ENCODE data around the gene AFF3. TPM values are rescaled to one million over a fixed set of nuclear protein-coding genes. Genes with fewer than 3 reads are reported as not detected.

The AFF3 gene
- total and polyA plus RNA-seq, 4 donors = 4.2 to 90.9 (median 14.6) TPM

- 83 to 86% methylated on average over 20 of the region's 20 CpGs for WGBS, 2 donors
- Histone ChIP-seq H3K9ac (ENCODE audit: insufficient read depth in 1 of 2, low read length in 2 of 2) (no peak overlapping the region), H3K9me3 (ENCODE audit: control insufficient read depth in 4 of 4, insufficient read depth in 3 of 4, low read length in 3 of 4) (no peaks in the 10 kb centered on the region), H3K4me1 (ENCODE audit: control insufficient read depth in 5 of 5, insufficient read depth in 5 of 5, low read length in 5 of 5) (peaks cover 0 to 10% (median 2%) of the 10 kb centered on the region in 5 donors), H3K27ac (ENCODE audit: low read depth in 1 of 2, low read length in 1 of 2) (no peak overlapping the region), H3K27me3 (ENCODE audit: control insufficient read depth in 3 of 3, insufficient read depth in 3 of 3, low read length in 2 of 3) (no peaks in the 10 kb centered on the region), H3K4me3 (no peak overlapping the region), H3K36me3 (ENCODE audit: control insufficient read depth in 4 of 4, insufficient read depth in 4 of 4, low read length in 4 of 4) (peaks cover 0 to 3% (median 1%) of the 10 kb centered on the region in 4 donors)
- DNase-seq (peak in 1 of 3 donors; percentile 19), ATAC-seq (ENCODE audit: insufficient read depth, low FRiP score) (no peak)
- no peak for TF ChIP-seq CTCF (IDR thresholded peaks at IDR 0.05; ENCODE audit: control extremely low read depth, extremely low read depth)
Observed at GRCh38 chr2:99600981-99601651, 541.3 kb downstream of the AFF3 start.

GRCh38 chr2:99598441-99598840 lies 543.9 kb downstream of the AFF3 start:
- Histone ChIP-seq H3K9ac (ENCODE audit: insufficient read depth in 1 of 2, low read length in 2 of 2) (no peak overlapping the region), H3K4me1 (ENCODE audit: control insufficient read depth in 5 of 5, insufficient read depth in 5 of 5, low read length in 5 of 5) (peaks cover 0 to 10% (median 0%) of the 10 kb centered on the region in 5 donors), H3K4me3 (no peak overlapping the region), H3K27me3 (ENCODE audit: control insufficient read depth in 3 of 3, insufficient read depth in 3 of 3, low read length in 2 of 3) (no peaks in the 10 kb centered on the region), H3K36me3 (ENCODE audit: control insufficient read depth in 4 of 4, insufficient read depth in 4 of 4, low read length in 4 of 4) (peaks cover 0 to 7% (median 2%) of the 10 kb centered on the region in 4 donors), H3K27ac (ENCODE audit: low read depth in 1 of 2, low read length in 1 of 2) (no peak overlapping the region), H3K9me3 (ENCODE audit: control insufficient read depth in 4 of 4, insufficient read depth in 3 of 4, low read length in 3 of 4) (no peaks in the 10 kb centered on the region)
- no peak for TF ChIP-seq CTCF (IDR thresholded peaks at IDR 0.05; ENCODE audit: control extremely low read depth, extremely low read depth)
- 95 to 98% methylated on average over 9 of the region's 9 CpGs for WGBS, 2 donors
- DNase-seq = no peak
- ATAC-seq (ENCODE audit: insufficient read depth, low FRiP score) = no peak

- 94 to 97% methylated on average over 9 of the region's 9 CpGs for WGBS, 2 donors
- no peak for ATAC-seq (ENCODE audit: insufficient read depth, low FRiP score)
- TF ChIP-seq CTCF (IDR thresholded peaks at IDR 0.05; ENCODE audit: control extremely low read depth, extremely low read depth) = no peak
- no peak for DNase-seq
- H3K4me3 ChIP-seq = no peak overlapping the region
- no peak overlapping the region for H3K27ac ChIP-seq (ENCODE audit: low read depth in 1 of 2, low read length in 1 of 2)
- no peaks in the 10 kb centered on the region for H3K27me3 ChIP-seq (ENCODE audit: control insufficient read depth in 3 of 3, insufficient read depth in 3 of 3, low read length in 2 of 3)
- peaks cover 0 to 12% (median 2%) of the 10 kb centered on the region in 4 donors for H3K36me3 ChIP-seq (ENCODE audit: control insufficient read depth in 4 of 4, insufficient read depth in 4 of 4, low read length in 4 of 4)
- no peak overlapping the region for H3K9ac ChIP-seq (ENCODE audit: insufficient read depth in 1 of 2, low read length in 2 of 2)
- H3K4me1 ChIP-seq (ENCODE audit: control insufficient read depth in 5 of 5, insufficient read depth in 5 of 5, low read length in 5 of 5) = peaks cover 0 to 6% (median 0%) of the 10 kb centered on the region in 5 donors
- no peaks in the 10 kb centered on the region for H3K9me3 ChIP-seq (ENCODE audit: control insufficient read depth in 4 of 4, insufficient read depth in 3 of 4, low read length in 3 of 4)
Observed at GRCh38 chr2:99597616-99598015, 544.8 kb downstream of the AFF3 start.

Data from lung (tissue), 12 donors.